HG02938 (cell line): ENCODE measurements around the gene TDRD7.

ENCODE experiments used
- ATAC-seq: cut with Tn5 transposase; IDR thresholded peaks from one replicate; pipeline ENCODE4 v1.9.1; 2021; ENCODE audit warnings: mild to moderate bottlenecking, moderate library complexity; ENCODE audit not compliant: unreplicated experiment

Gene TDRD7

DNA sequence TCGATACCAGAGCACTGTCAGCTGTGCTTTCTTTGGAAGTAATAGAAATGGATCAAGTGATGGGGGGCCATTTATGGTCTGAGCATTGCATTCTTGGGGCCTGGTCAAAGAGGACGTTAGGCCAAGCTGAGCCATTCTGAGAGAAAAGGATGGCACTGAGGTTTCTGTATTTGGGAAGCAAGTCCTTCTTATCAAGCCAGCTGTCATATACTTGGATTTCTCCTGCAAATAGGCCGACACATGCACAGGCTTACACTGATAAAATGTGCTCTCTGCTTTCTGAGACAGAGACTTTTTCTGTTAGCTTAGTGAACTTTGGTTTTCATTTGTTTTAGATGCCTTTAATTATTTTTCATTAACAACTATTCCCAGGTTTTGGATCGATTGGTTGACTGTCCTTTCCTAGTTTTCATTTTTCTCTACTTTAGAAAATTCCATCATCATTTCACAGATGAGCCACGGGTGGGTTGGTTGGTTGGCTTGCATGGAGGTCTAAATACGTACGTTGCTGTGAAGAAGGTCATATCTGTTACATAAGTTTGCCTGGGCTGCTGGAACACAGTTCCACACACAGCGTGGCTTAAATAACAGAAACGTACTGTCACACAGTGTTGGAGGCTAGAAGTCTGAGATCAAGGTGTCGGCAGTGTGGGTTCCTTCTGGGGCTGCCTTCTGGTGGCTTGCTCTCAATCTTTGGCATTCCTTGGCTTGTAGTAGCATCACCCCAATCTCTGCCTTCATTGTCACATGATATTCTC, 109.9 kb downstream of the TDRD7 start:
- no peak for ATAC-seq

DNA sequence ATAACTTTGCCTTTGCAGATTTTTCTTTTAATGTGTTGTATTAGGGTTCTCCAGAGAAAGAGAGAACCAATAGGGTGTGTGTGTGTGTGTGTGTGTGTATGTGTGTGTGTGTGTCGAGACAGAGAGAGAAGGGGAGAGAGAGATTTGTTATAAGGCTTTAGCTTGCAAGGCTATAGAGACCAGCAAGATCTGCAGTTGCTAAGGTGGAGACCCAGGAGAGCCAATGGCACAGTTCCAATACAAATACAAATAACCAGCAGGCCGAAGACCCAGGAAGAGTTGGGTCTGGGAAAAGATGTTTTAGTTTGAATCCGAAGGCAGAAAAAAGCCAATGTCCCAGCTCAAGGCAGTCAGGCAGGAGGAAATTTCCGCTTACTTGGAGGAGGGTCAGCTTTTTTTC, 112.5 kb downstream of the TDRD7 start:
- ATAC-seq: no peak

DNA sequence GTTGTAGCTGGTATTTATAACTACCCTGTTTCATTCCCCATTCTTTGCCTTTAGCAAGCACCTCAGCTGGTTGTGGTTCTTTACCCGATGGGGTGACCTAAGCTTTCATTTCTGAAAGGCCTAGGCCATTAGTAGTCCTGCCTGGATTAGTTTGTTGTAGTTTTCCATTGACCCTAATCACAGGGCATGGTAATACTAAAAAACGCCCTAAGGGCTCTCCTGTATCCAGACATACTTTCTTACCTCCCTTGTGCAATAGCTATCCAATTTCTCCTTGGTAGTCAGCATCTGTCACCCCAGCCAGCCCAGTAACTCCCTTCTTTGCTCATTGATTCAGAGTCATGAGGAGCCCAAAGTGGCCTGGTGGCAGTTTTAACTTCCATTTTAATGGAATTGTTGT, 113.6 kb downstream of the TDRD7 start:
- no peak for ATAC-seq

DNA sequence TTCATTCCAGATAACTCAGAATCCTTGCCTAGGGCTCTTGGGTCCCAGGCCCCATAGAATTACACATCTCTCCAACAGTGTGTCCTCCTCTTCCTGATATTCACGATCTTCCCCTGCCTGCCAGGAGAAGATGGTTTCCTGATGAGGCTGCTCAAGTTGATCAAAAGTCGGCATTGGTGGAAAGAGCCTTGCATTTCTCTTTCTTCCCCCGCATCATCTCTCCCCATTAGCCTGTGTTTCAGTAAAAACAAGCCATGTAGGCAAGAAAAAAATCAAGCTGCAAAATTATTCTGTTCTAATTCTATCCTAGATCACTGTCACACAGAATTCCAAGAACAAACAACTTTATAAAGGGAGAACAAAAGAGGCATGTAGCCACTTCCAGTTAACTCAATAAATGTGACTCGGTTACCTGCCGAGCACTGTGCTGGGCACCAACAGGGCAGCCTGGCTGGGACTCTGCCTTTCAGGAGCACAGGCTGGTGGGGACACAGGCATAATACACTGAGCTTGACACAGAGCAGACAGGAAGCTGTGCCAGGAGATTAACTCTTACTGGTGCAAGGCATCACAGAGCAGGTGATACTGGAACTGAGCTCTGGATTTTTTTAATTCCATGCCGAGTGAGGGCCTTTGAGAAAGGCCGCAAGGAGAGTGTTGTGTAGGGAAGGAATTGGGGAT, 115.1 kb downstream of the TDRD7 start:
- ATAC-seq: no peak

DNA sequence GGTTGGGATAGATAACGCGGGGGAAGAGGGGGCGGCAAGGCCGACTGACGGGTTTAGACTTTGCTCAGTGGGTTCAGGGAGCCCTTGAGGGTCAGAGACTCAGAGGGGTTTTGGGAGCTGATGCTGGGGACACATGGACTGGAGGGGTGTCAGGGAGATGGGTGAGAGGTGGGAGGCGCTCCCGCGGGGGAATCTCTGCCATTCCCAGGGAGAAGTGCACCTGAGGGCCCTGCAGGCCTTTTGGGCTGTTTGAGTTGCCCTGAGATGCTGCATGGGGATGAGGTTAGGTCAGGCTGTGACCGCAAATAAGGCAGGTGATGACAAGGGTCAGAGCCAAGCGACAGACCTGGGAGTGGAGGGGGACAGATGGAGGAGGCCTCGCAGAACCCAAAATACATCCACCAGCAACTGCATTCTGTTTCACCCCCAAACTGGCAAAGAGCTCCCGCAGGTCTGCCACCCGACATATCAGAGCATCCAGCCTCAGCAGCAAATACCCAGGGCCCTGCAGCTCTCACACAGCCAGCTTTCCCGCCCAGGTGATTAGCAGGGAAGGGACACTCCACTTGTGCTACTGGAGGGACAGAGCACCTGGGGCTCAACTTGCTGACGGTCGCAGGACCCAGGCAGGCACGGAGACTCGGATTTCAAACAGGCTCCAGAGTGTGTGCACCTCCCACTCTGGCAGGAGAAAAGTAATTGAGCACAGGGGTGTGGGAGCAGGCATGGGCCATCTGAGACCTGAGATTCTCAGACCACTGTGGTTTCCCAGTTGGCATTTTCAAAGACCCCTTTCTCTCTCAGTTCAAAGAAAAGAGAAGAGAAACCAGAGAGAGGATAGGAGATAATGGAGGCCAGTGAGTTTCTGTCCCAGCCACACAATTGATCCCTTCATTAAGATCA, 116.0 kb downstream of the TDRD7 start:
- no peak for ATAC-seq

GRCh38 chr9:97528529-97529230, 116.8 kb downstream of the TDRD7 start:
- ATAC-seq: no peak

DNA sequence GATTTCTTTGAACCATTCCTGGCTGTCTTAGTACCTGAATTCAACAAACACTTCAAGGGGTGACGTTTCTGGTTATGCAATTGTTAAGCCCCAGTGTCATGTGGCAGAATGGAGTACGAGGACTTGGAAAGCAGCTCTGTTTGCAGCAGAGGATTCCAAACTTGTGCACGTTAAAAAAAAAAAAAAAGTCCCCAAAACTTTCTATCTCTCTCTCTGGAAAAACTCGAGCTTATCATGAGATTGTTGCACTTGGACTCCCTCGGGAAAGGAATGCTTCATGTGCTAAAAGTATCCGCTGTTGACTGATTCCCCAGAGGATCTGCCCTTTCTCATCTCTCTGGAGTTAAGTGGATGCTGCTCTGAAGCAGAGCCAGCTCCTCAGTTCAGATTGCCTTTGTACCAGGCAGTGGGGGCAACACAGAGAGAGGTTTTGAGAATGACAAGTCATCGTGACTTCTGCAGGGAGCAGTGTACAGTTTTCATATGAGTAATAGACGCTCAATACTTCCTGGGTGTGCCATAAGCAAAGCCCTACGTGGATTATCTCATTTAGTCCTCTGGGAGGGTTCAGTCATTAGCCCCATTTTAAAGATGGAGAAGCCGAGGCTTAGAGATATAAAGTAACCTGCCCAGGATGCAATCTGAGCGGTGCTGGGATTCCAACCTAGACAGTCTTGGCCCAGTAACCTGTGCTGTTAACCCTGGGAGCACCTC, 117.6 kb downstream of the TDRD7 start:
- peak; percentile 76 for ATAC-seq

GRCh38 chr9:97531888-97532376, 120.0 kb downstream of the TDRD7 start:
- ATAC-seq: no peak

- no peak for ATAC-seq
Measured at GRCh38 chr9:97534185-97534584, 122.3 kb downstream of the TDRD7 start.

DNA sequence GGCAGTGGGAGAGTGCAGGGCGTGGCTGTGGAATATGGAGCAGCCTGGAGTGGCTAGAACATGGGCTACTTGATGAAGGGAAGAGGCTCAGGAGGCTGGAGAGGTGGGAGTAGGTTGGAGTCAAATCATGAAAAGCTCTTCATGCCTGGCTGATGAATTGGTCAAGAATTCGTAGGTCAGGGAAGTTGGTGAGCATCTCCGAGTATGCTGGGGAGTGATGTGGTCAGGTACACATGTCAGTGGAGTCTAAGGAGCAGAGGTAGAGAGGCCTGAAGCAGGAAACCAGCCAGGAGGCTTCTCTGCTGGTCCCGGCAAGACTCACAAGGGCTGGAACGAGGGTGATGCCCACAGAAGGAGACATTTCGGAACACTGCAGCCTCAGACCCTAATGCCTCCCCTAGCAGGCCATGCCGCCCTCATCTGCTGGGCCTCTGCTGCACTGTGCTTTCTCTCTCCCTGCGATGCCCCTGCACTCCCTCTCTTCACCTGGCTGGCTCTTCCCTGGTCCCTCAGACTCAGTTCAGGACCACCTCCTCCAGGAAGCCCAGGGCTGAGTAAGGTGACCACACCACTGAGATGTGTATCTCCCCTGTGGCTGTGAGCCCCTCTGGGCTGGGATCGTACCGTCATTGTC, 123.2 kb downstream of the TDRD7 start:
- no peak for ATAC-seq

DNA sequence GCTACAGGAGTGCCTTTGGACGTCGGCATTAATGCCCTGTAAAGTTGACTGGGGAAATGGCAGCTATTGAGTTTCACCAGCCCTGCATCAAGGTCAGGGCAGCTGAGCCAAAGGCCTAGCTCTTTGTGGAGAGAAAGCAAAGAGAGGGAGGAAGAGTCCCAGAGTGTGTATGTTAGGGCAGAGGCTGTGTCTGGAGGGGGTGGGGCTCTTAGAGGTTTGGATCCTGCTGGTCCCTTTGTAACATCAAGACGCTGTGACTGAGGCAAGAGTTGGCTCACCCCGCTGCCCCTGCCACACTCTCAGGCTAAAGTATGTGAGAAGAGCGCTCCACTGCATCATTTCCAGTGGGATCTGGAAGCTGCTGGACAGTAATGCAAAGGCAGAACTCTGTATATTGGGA, 123.9 kb downstream of the TDRD7 start:
- ATAC-seq: no peak

GRCh38 chr9:97536480-97536879, 124.6 kb downstream of the TDRD7 start:
- ATAC-seq: no peak

DNA sequence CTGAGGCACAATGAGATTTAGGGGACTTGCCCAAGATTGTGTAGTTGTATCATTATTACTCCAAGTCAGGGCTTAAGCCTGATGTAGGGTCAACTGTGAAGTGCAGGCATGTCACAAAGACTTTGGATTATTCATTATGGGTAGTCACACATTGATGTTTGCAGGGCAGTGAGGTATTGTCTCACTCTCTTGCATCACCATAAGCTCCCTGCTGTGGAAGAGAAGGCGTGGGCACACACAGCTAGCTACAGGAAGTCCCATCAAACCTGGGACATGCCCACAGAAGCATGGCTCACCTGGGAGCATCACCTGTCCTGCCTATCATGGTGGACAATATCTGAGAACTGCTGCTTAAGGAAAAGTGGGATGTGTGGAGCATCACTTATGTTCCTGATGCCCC, 131.7 kb downstream of the TDRD7 start:
- ATAC-seq: no peak

- ATAC-seq: no peak
Measured at GRCh38 chr9:97545486-97545885, 133.6 kb downstream of the TDRD7 start.
